ENCODE results near the gene OR52A1.
"Not testable (repeated sequence)": the region's sequence is repeated elsewhere in the genome, so short reads cannot be mapped to it uniquely, and the experiment has no call there.

OR52A1 gene

GRCh38 chr11:5161045-5161444, 6.5 kb upstream of the OR52A1 start:
- not testable (repeated sequence) for H3K27ac ChIP-seq (ENCODE audit: low read length); H4K20me1 ChIP-seq (ENCODE audit: insufficient read depth, low read length); H3K79me2 ChIP-seq (ENCODE audit: low read length); H3K4me1 ChIP-seq (ENCODE audit: low read length); H3K36me3 ChIP-seq (replicated peaks; ENCODE audit: low read depth, low read length); H3K9me3 ChIP-seq (ENCODE audit: insufficient read depth, low read length); H3K4me2 ChIP-seq (ENCODE audit: low read length); H2AFZ ChIP-seq (ENCODE audit: low read depth, low read length); H3K4me3 ChIP-seq (ENCODE audit: low read length); H3K27me3 ChIP-seq (ENCODE audit: low read depth, low read length); H3K9ac ChIP-seq (ENCODE audit: low read length)

- not testable (repeated sequence) for H3K79me2 ChIP-seq (ENCODE audit: low read length); H3K27me3 ChIP-seq (ENCODE audit: low read depth, low read length); H3K27ac ChIP-seq (ENCODE audit: low read length); H3K4me2 ChIP-seq (ENCODE audit: low read length); H3K4me3 ChIP-seq (ENCODE audit: low read length); H3K9me3 ChIP-seq (ENCODE audit: insufficient read depth, low read length); H3K4me1 ChIP-seq (ENCODE audit: low read length); H2AFZ ChIP-seq (ENCODE audit: low read depth, low read length); H4K20me1 ChIP-seq (ENCODE audit: insufficient read depth, low read length); H3K9ac ChIP-seq (ENCODE audit: low read length); H3K36me3 ChIP-seq (replicated peaks; ENCODE audit: low read depth, low read length)
Measured at GRCh38 chr11:5160217-5160616, 5.7 kb upstream of the OR52A1 start.

- H3K9ac ChIP-seq (ENCODE audit: low read length) = no peak overlapping the region
Measured at GRCh38 chr11:5159806-5160205, 5.2 kb upstream of the OR52A1 start.

DNA sequence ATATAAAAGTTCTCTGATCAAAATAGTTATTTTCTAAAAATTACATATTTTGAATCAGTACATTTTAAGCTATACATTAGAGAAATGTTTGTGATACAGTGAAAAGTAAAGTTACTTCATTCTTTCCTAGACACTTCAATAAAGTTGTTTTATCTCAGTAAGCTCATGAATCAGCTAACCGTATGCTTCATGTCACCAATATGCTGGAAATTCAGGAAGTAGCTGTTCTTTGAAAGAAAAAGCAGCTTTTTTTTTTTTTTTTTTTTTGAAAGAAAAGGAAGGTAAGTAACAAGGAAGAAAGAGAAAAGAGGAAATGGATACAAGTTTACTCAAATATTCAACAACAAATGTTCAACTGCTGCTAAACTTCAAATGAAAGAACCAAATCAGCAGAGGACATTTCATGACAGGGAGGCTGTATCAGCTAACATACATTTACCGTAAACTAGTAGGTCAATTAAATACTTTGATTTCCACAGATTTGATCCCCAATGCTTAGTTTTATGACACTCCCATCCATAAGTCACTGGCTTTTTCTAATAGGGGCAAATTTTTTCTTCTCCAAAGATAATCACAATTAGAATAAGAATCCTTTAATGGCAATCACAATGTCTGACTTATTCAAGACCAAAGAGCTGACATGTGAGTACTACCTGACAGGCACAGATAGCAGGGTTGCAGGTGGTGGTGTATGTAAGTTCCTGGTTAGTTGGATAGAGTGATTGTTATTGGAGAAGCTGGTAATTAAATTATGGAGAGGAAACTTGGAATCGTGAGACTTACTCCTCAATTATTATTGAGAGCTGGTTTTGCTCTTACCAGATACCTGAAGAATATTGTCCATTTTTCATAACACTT, 754 bp downstream of the OR52A1 start:
- H3K27ac ChIP-seq (ENCODE audit: low read length) = no peak overlapping the region
- no peaks in the 10 kb centered on the region for H4K20me1 ChIP-seq (ENCODE audit: insufficient read depth, low read length)
- no peak overlapping the region for H3K4me3 ChIP-seq (ENCODE audit: low read length)
- no peak overlapping the region for H2AFZ ChIP-seq (ENCODE audit: low read depth, low read length)
- no peak overlapping the region for H3K9ac ChIP-seq (ENCODE audit: low read length)
- H3K27me3 ChIP-seq (ENCODE audit: low read depth, low read length) = peaks cover 4% of the 10 kb centered on the region; the same call in 1 of the 2 replicates
- no peaks in the 10 kb centered on the region for H3K4me1 ChIP-seq (ENCODE audit: low read length)
- TF ChIP-seq, protein P1, sequence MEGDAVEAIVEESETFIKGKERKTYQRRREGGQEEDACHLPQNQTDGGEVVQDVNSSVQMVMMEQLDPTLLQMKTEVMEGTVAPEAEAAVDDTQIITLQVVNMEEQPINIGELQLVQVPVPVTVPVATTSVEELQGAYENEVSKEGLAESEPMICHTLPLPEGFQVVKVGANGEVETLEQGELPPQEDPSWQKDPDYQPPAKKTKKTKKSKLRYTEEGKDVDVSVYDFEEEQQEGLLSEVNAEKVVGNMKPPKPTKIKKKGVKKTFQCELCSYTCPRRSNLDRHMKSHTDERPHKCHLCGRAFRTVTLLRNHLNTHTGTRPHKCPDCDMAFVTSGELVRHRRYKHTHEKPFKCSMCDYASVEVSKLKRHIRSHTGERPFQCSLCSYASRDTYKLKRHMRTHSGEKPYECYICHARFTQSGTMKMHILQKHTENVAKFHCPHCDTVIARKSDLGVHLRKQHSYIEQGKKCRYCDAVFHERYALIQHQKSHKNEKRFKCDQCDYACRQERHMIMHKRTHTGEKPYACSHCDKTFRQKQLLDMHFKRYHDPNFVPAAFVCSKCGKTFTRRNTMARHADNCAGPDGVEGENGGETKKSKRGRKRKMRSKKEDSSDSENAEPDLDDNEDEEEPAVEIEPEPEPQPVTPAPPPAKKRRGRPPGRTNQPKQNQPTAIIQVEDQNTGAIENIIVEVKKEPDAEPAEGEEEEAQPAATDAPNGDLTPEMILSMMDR (IDR thresholded peaks at IDR 0.05; ENCODE audit: low read depth, low read length) = no peak
- TF ChIP-seq EZH2phosphoT487 (IDR thresholded peaks at IDR 0.05; ENCODE audit: low read depth) = no peak
- H3K9me3 ChIP-seq (ENCODE audit: insufficient read depth, low read length) = no peaks in the 10 kb centered on the region
- no peaks in the 10 kb centered on the region for H3K79me2 ChIP-seq (ENCODE audit: low read length)
- H3K4me2 ChIP-seq (ENCODE audit: low read length) = 0 out of 2 replicates have a peak overlapping the region, but pooled peaks have one; percentile 1
- H3K36me3 ChIP-seq (replicated peaks; ENCODE audit: low read depth, low read length) = no peaks in the 10 kb centered on the region

More at GRCh38 chr11:5159806-5160205, 5.2 kb upstream of the OR52A1 start:
- no peaks in the 10 kb centered on the region for H4K20me1 ChIP-seq (ENCODE audit: insufficient read depth, low read length)
- no peaks in the 10 kb centered on the region for H3K36me3 ChIP-seq (replicated peaks; ENCODE audit: low read depth, low read length)
- H3K4me3 ChIP-seq (ENCODE audit: low read length) = no peak overlapping the region
- no peaks in the 10 kb centered on the region for H3K4me1 ChIP-seq (ENCODE audit: low read length)
- no peaks in the 10 kb centered on the region for H3K79me2 ChIP-seq (ENCODE audit: low read length)
- no peak overlapping the region for H3K4me2 ChIP-seq (ENCODE audit: low read length)
- H3K27ac ChIP-seq (ENCODE audit: low read length) = no peak overlapping the region
- H3K9me3 ChIP-seq (ENCODE audit: insufficient read depth, low read length) = no peaks in the 10 kb centered on the region
- H3K27me3 ChIP-seq (ENCODE audit: low read depth, low read length) = no peaks in the 10 kb centered on the region
- H2AFZ ChIP-seq (ENCODE audit: low read depth, low read length) = no peak overlapping the region
- no peak for TF ChIP-seq EZH2phosphoT487 (IDR thresholded peaks at IDR 0.05; ENCODE audit: low read depth)
- TF ChIP-seq, protein P1 (IDR thresholded peaks at IDR 0.05; ENCODE audit: low read depth, low read length) = no peak

GRCh38 chr11:5151713-5152153, 2.8 kb downstream of the OR52A1 start:
- Histone ChIP-seq H3K4me3 (ENCODE audit: low read length) (no peak overlapping the region), H3K79me2 (ENCODE audit: low read length) (no peaks in the 10 kb centered on the region), H3K4me1 (ENCODE audit: low read length) (no peaks in the 10 kb centered on the region), H4K20me1 (ENCODE audit: insufficient read depth, low read length) (no peaks in the 10 kb centered on the region), H2AFZ (ENCODE audit: low read depth, low read length) (no peak overlapping the region), H3K9me3 (ENCODE audit: insufficient read depth, low read length) (no peaks in the 10 kb centered on the region), H3K36me3 (replicated peaks; ENCODE audit: low read depth, low read length) (no peaks in the 10 kb centered on the region), H3K4me2 (ENCODE audit: low read length) (no peak overlapping the region), H3K27me3 (ENCODE audit: low read depth, low read length) (peaks cover 4% of the 10 kb centered on the region; the same call in 1 of the 2 replicates), H3K9ac (ENCODE audit: low read length) (no peak overlapping the region), H3K27ac (ENCODE audit: low read length) (no peak overlapping the region)
- TF ChIP-seq EZH2phosphoT487 (IDR thresholded peaks at IDR 0.05; ENCODE audit: low read depth) = no peak
- TF ChIP-seq, protein P1 (IDR thresholded peaks at IDR 0.05; ENCODE audit: low read depth, low read length) = no peak

GRCh38 chr11:5144206-5144605, 10.4 kb downstream of the OR52A1 start:
- H3K9ac ChIP-seq (ENCODE audit: low read length); H3K4me1 ChIP-seq (ENCODE audit: low read length); H3K9me3 ChIP-seq (ENCODE audit: insufficient read depth, low read length): not testable (repeated sequence)

More at GRCh38 chr11:5144206-5144605, 10.4 kb downstream of the OR52A1 start:
- H3K27me3 ChIP-seq (ENCODE audit: low read depth, low read length); H3K4me3 ChIP-seq (ENCODE audit: low read length); H4K20me1 ChIP-seq (ENCODE audit: insufficient read depth, low read length); H3K36me3 ChIP-seq (replicated peaks; ENCODE audit: low read depth, low read length); H2AFZ ChIP-seq (ENCODE audit: low read depth, low read length); H3K4me2 ChIP-seq (ENCODE audit: low read length); H3K79me2 ChIP-seq (ENCODE audit: low read length); H3K27ac ChIP-seq (ENCODE audit: low read length): not testable (repeated sequence)

All from OCI-LY3 (cell line).